Muscle of arm (tissue), 12 donors: ENCODE results near the gene PDE6G. TPM values are rescaled to one million over a fixed set of nuclear protein-coding genes. Genes with fewer than 3 reads are reported as not detected.
A peak's percentile ranks its signal among the peaks of the same experiment; 100 is the strongest.
"Not testable (repeated sequence)": the region's sequence is repeated elsewhere in the genome, so short reads cannot be mapped to it uniquely, and the experiment has no call there.

ENCODE experiments used
- DNase-seq: peaks from one replicate; pipeline ENCODE4 v3.0.0-alpha.2; 2013
- polyA plus RNA-seq, 12 donors: library from polyadenylated mRNA; unstranded; fragments of 120-200 nt; gene quantifications; one replicate each; pipeline ENCODE4 v1.2.1, GENCODE V29; 2013; ENCODE audit not compliant: insufficient read length in 12 of 12

The PDE6G gene
- polyA plus RNA-seq, 12 donors = 1.4 to 7.6 (median 3.1) TPM; not detected in 2

DNA sequence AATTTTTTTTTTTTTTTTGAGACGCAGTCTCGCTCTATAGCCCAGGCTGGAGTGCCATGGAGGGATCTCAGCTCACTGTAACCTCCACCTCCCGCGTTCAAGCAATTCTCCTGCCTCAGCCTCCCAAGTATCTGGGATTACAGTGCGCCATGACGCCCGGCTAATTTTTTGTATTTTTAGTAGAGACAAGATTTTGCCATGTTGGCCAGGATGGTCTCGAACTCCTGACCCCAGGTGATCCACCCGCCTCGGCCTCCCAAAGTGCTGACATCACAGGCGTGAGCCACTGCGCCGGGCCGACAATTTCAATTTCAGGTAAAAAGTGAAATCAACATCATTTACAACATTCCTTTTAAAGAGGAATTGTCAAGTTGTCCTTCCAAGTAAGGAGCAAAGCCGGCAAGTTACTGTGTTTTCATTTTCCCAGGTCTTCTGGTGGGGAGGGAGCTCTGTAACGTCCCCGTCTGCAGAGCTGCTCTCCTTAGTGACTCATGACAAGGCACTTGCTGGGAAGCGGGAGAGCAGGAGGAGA is 20.3 kb downstream of the PDE6G start:
- DNase-seq = no peak

DNA sequence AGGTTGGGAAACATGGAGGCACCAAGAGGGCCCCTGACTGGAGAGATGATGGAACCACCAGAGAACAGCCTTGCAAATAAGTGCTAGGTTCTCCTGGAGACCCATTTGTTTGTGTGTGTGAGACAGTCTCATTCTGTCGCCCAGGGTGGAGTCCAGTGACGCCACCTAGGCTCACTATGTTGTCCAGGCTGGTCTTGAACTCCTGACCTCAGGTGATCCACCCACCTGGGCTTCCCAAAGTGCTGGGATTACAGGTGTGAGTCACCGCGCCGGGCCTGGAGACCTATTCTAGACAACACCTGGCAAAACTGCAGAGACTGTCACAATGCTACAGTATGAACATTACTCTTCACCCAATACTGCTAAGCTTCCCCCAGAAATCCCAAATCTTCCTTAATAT is 20.9 kb downstream of the PDE6G start:
- no peak for DNase-seq

DNA sequence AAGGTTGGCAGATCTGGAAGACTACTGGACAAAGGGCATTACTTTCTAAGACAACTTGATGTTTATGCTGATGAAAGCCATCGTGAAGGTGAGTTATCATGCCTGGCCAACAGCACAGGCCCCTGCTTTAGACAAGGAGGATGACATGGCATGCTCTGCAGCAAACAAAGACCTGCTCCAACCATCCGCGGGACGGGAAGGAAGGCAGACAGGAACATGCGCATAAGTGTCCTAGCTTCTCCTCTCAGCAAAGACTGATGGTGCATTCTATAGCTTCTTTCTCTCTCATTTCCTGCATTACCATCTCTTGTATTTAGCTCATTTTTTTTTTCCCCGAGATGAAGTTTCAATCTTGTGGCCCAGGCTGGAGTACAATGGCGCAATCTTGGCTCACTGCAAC is 24.9 kb downstream of the PDE6G start:
- no peak for DNase-seq

DNA sequence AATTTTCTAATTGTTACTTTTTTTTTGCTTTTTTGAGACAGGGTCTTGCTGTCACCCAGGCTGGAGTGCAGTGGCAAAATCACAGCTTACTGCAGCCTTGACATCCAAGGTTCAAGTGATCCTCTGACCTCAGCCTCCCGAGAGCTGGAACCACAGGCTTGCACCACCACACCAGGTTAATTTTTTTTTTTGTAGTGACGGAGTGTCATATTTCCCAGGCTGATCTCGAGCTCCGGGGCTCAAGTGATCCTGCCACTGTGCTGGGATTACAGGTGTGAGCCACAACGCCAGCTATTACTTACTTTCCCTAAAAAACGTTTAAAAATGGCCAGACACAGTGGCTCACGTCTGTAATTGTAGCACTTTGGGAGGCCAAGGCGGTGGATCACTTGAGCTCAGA is 26.1 kb downstream of the PDE6G start:
- DNase-seq = no peak

DNA sequence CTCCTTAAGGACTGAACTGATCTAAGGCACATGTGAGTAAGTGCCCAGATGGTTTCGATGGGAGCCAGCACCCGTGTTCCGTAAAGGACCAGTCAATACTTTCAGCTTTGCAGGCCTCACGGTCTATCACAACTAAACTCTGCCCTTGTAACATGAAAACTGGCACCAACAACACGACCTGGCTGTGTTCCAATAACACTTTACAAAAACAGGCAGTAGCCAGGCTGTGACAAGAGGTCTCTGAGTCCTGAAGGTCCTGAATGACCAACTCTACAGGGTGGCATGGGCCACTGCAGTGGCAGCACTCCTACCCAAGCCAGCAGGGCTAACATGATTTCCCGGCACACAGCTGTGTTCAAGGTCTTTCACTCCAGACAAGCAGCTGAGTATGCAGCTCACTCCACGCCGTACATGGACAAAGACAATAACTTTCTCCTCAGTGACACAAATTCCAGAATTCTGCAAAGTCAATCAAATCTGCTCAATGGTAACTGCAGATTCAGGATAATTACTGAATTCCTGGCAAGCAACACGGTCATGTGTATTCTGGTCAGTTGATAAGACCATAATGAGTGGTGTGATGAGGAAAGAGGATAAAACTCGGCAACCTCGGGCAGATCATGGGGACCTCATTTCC is 34.7 kb downstream of the PDE6G start:
- DNase-seq = no peak

DNA sequence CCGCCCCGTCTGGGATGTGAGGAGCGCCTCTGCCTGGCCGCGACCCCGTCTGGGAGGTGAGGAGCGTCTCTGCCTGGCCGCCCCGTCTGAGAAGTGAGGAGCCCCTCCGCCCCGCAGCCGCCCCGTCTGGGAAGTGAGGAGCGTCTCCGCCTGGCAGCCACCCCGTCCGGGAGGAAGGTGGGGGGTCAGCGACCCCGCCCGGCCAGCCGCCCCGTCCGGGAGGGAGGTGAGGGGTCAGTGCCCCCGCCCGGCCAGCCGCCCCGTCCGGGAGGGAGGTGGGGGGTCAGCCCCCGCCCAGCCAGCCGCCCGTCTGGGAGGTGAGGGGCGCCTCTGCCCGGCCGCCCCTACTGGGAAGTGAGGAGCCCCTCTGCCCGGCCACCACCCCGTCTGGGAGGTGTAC is 38.0 kb downstream of the PDE6G start:
- DNase-seq = not testable (repeated sequence)

DNA sequence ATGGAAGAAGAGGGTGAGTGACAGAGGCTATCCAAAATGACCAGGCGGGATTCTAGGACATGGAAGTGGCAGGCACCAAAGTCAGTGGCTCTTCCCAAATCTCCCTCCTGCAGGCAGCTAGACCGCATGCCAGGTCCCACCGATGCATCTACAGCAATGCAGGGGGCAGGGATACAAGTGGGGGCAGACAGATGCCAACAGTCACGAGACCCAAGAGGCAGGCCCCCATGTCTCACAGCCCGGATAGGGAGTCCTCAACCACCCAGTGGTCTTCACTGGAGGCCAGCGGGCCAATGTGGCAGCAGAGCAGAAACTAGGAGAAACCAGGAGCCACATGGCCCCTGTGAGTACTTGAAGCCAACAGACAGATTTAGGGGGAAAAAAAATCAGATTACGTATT is 39.5 kb downstream of the PDE6G start:
- no peak for DNase-seq

DNA sequence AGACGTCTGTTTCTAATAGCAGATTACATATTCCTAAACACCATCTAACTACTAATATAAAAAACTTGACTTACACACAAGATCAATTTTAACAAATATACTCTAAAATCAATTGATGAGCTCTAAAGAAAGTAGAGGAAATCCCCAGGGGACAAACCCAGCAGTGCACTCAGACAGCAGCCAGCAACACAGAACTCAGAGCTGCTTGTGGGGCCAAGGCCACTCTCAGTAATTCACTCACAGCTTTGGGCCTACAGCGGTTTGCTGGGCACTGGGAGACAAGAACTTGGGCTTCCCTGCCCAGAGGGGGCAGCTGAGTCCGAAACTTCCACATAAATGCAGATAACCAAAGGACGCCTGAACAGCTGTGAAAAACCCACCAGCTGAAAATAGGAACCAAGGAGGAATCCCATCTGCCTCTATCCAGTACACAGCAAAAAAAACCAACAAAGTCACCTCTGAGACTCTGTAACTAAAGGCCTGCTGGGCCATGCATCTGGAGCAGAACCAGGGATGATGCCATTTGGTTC is 40.9 kb downstream of the PDE6G start:
- DNase-seq = no peak

DNA sequence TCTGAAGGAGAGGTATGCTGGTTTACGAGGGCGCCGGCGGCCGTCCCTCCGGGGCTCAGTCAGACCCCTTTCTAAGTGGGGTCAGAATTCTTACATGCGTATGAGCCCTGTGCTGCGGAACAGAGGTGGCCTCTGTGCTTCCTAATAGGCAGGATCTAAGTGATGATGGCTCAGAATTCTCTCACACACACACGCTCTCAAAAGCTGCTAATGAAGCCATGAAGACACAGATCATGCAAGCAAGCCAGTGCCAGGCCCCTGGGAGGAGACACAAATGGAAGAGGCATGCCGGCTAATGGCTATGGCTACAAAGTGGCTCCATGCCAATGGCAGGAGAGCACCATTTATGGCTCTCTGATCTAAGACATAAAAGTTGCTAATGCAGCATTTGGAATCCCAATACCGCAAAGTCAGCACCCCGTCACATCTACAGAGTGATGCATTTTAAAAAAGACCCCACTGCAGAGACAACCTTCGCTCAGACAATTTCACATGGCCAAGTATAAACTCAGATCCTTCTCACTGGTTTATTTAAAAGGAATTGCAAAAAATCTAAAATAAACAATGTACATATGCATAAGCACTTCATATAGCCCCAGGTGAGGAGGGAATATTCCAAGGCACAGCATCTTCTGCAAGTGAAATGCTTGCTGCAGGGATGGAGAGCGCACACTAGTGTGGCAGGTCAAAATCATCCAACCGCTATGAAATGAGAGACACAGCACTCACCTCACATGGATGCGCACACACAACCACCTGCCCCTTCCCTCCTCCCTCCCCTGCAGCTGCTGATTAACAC is 44.0 kb downstream of the PDE6G start:
- no peak for DNase-seq

DNA sequence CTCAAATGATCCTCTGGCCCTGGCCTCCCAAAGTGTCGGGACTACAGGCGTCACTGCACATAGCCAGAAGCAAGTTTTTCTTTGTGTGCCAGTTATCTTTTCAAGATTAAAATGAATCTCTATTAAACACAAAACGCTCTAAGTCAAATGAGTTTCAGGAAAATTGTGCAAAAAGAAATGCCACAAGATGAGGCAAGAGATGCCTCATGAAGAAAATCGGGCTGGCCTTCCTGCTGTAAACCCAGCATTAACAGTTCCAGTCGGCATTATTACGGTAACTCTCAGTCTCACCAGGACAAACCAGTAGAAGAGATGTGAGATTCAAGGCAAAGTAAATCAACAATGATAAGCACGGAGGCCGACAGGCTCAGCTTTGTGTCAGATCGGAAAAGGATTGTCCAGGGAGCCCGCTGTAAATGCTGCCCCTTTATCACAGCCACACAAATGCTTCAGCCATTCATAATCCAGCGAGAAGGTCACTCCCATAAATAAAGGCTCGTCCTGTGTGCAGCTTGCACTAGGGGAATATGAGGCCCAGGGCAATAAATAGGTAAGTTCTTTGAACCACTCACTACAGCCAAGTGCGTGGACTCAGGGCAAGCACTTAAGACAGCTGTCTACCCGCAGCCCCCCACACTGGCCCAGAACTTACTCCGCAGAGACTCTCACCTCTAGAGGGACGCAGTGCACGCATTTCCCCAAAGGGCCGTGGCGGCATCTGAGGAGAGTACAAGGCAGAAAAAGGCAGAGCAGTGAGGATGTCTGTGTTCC is 46.6 kb downstream of the PDE6G start:
- DNase-seq = no peak

DNA sequence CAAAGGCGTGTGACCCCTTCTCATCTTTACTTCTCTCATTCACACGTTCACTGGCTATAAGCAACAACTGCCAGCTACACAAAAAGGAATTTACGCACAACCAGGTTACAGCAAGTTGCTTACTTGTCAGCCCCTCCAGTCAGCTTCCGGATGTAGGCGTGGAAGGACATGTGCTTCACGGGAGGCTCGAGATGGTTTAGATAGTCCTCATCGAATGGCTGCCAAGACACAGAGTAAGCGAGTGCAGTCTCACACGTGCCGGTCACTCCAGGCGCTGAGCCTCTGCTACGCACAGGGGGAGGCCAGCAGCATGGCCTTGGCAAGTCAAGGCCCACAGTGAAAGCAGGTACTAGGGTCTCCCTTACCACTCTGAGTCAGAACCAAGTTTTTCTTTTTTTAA is 47.7 kb downstream of the PDE6G start:
- no peak for DNase-seq

DNA sequence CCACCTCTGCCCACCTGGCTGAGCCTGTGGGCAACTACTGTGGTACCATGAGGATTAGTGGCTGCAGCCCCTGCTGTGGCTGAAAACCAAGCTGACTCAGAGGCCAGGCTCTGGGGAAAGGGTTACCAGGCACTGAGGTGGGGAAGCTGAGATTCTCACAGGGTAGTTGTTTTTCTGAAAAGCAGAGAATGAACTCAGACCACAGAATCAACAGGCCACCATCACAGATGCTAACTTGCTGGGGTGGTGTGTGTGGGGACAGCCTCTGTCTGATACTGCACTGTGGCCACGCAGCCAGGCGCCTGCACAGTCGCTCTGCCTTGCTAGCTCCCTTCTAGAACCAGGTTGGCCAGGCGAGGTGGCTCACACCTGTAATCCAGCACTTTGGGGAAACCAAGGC is 48.3 kb downstream of the PDE6G start:
- no peak for DNase-seq

DNA sequence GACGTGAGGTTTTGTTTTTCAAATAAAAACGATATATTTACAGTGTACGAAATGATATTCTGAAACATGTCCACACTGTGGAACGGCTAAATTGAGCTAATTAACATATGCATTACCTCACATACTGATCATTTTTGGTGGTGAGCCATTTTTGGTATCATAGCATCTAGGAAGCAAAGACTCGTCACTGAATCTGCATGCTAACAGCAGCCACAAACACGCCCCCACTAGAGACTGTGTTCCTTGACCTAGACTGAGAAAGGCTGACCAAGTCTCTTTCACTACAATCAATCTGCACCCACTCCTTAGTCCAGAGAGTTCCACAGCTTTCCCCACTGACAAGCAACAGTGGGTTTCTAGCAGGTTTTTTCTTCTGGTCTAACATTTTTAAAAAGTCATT is 48.9 kb downstream of the PDE6G start:
- DNase-seq = no peak

DNA sequence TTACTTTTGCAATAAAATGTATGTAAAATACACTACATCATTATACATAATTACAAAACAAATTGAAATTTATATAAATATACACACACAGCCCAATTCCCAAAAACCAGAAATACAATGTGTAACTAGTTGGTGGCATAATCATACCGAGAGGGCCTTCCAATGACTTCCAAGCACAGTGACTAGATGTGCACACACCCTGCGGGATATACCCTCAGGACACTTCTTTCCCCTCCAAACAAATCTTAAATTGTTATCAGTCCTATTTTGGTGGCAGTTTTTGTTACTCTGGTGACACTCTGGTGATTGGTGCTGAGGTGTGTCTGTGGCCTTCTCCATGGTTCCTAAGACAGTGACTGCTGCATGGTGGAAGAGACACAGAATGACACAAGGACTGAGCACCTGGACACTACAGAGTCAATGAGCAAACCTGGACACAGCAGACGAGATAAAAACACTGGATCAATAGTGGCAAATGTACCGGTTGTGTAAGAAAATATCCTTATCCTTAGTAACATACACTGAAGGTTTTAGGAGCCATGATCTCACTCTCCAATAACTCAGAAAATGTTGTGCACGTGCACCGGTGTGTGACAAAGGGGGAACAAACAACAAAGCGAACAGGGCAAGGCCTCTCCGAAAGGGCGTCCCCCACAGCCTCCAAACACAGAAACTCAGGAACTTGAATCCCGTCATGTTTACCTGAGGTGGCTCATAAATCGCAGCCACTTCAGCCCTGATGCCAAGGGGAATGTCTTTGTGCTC is 52.3 kb downstream of the PDE6G start:
- DNase-seq = no peak

DNA sequence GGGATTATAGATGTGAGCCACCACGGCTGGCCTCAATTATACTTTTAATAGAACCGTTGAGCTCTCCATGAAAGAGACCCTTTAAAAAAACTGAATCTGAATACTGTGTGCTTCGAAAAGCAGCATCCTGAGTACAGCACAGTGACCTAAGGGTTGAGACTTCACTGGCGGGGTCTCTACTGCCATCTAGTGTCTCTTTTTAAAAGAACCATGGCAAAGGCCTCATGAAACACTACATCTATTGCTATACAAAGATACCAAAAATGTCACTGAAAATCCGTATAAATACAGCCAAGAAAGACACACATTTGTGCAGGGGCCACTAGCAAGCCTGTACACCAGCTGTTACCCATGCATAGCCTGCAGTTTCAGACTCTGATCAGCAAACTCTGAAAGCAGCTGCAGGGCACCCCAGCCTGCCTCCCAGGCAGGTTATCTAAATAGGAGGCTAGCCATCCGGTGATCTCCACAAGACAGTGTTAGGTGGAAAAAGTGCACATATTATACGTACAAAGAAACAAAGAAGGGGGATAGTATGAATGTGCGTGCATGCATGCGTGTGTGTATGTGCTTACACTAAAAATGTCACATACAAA is 54.7 kb downstream of the PDE6G start:
- peak; percentile 71 for DNase-seq

Other genes starting within 250 kb of the PDE6G start
- 1,000 to 10,000 TPM in 9 of 12 donors, 100 to 1,000 TPM in 3; 527 to 2,520 (median 1,086) TPM for gene ACTG1, start 143.7 kb downstream of the PDE6G start, polyA plus RNA-seq
- gene FSCN2, start 128.2 kb downstream of the PDE6G start, polyA plus RNA-seq = 1 to 10 TPM in 10 of 12 donors, not detected in 2; 1.5 to 3.5 (median 2.4) TPM
- gene FAAP100, start 104.2 kb downstream of the PDE6G start, polyA plus RNA-seq = 10 to 100 TPM in 11 of 12 donors, not detected in 1; 14.0 to 54.1 (median 18.0) TPM
- 10 to 100 TPM in 11 of 12 donors, not detected in 1; 48.7 to 63.7 (median 58.9) TPM for gene NPLOC4, start 19.4 kb downstream of the PDE6G start, polyA plus RNA-seq
- gene TSPAN10, start 19.3 kb downstream of the PDE6G start, polyA plus RNA-seq = 1 to 10 TPM in 6 of 12 donors, under 1 TPM in 4, not detected in 2; 0.63 to 1.5 (median 1.0) TPM
- gene OXLD1, start 10.1 kb upstream of the PDE6G start, polyA plus RNA-seq = 10 to 100 TPM in 3 of 12 donors, 1 to 10 TPM in 8, not detected in 1; 7.0 to 18.7 (median 8.1) TPM
- 10 to 100 TPM in 10 of 12 donors, 1 to 10 TPM in 1, not detected in 1; 9.3 to 23.9 (median 12.6) TPM for gene CCDC137, start 10.2 kb upstream of the PDE6G start, polyA plus RNA-seq
- 10 to 100 TPM in 11 of 12 donors, not detected in 1; 21.2 to 39.2 (median 30.1) TPM for gene ARL16, start 27.3 kb upstream of the PDE6G start, polyA plus RNA-seq
- gene HGS, start 27.5 kb upstream of the PDE6G start, polyA plus RNA-seq = 10 to 100 TPM in 11 of 12 donors, not detected in 1; 43.4 to 93.4 (median 50.8) TPM
- 100 to 1,000 TPM in 1 of 12 donors, 10 to 100 TPM in 10, not detected in 1; 28.6 to 123 (median 48.1) TPM for gene MRPL12, start 46.8 kb upstream of the PDE6G start, polyA plus RNA-seq
- gene SLC25A10, start 55.7 kb upstream of the PDE6G start, polyA plus RNA-seq = 10 to 100 TPM in 1 of 12 donors, 1 to 10 TPM in 10, not detected in 1; 1.2 to 22.7 (median 2.9) TPM
- gene GCGR, start 147.6 kb upstream of the PDE6G start, polyA plus RNA-seq = under 1 TPM in 4 of 12 donors, not detected in 8; 0.18 to 0.33 (median 0.22) TPM
- 100 to 1,000 TPM in 3 of 12 donors, 10 to 100 TPM in 8, not detected in 1; 73.5 to 264 (median 95.5) TPM for gene MCRIP1, start 176.7 kb upstream of the PDE6G start, polyA plus RNA-seq
- 10 to 100 TPM in 11 of 12 donors, not detected in 1; 10.9 to 61.9 (median 26.1) TPM for gene PPP1R27, start 178.5 kb upstream of the PDE6G start, polyA plus RNA-seq
- gene P4HB, start 204.0 kb upstream of the PDE6G start, polyA plus RNA-seq = 100 to 1,000 TPM in 11 of 12 donors, not detected in 1; 346 to 655 (median 404) TPM
- gene ARHGDIA, start 214.8 kb upstream of the PDE6G start, polyA plus RNA-seq = 100 to 1,000 TPM in 11 of 12 donors, not detected in 1; 114 to 310 (median 158) TPM
- gene ALYREF, start 235.0 kb upstream of the PDE6G start, polyA plus RNA-seq = 100 to 1,000 TPM in 1 of 12 donors, 10 to 100 TPM in 11; 45.6 to 887 (median 57.3) TPM
- 100 to 1,000 TPM in 2 of 12 donors, 10 to 100 TPM in 9, not detected in 1; 52.4 to 123 (median 89.3) TPM for gene ANAPC11, start 235.2 kb upstream of the PDE6G start, polyA plus RNA-seq
- under 1 TPM in 10 of 12 donors, not detected in 2; 0.14 to 0.81 (median 0.49) TPM for gene NPB, start 245.7 kb upstream of the PDE6G start, polyA plus RNA-seq